Large intestine (tissue), 3 donors: Measurements from ENCODE around the gene PDZD2. TPM values are rescaled to one million over a fixed set of nuclear protein-coding genes. Genes with fewer than 3 reads are reported as not detected.
"Not testable (repeated sequence)": the region's sequence is repeated elsewhere in the genome, so short reads cannot be mapped to it uniquely, and the experiment has no call there.

Experiments
- DNase-seq, 2 donors: peaks; one replicate each; pipeline versions ENCODE4 v3.0.0 to v3.0.0-alpha.2; 2013
- H3K27ac ChIP-seq: one replicate; pipeline ENCODE4 v1.5.1; 2013; ENCODE audit warnings: low read length
- H3K27me3 ChIP-seq: 2 replicates; pipeline ENCODE4 v1.6.1; 2013; ENCODE audit warnings: low read length; ENCODE audit not compliant: control insufficient read depth, insufficient read depth
- H3K36me3 ChIP-seq: 2 replicates; pipeline ENCODE4 v1.6.1; 2013; ENCODE audit warnings: low read length; ENCODE audit not compliant: control insufficient read depth, insufficient read depth
- H3K4me1 ChIP-seq: one replicate; pipeline ENCODE4 v1.6.1; 2013; ENCODE audit warnings: low read length; ENCODE audit not compliant: control insufficient read depth, insufficient read depth
- H3K4me3 ChIP-seq: one replicate; pipeline ENCODE4 v1.5.1; 2013; ENCODE audit warnings: low read length
- H3K9me3 ChIP-seq: one replicate; pipeline ENCODE4 v1.6.1; 2013; ENCODE audit warnings: mild to moderate bottlenecking, low read depth, low read length, moderate library complexity; ENCODE audit not compliant: control insufficient read depth
- WGBS: methylation state at CpG from one replicate; pipeline ENCODE4 v1.1.5; 2013; ENCODE audit warnings: low lambda C conversion rate; ENCODE audit not compliant: insufficient coverage; 5-methylcytosine and 5-hydroxymethylcytosine counted together
- polyA plus RNA-seq: library from polyadenylated mRNA; unstranded; fragments of 120-200 nt; gene quantifications from one replicate; pipeline ENCODE4 v1.2.1, GENCODE V29; 2013

Gene PDZD2
- polyA plus RNA-seq, 1 donor, result 4.7 TPM

DNA sequence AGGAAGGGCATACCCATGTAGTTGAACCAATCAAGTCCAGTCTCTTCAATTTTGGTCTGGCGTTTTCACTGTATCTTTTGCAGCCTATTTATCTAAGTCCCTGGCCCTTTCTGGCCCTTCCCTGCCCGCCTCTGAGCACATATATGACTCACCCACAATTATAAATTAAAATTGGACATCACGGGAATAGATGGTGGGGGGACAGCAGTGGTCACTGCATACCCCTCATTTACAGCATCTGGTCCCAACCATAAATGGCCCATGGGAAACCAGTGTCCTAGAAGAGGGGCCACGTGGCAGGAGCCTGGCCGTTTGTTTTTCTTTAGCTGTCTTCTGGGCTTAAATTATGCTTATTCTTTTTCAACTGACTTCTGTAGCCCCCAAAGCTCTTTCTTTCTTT is 69.2 kb downstream of the PDZD2 start:
- no peaks in the 10 kb centered on the region for H3K27me3 ChIP-seq
- no peak overlapping the region for H3K4me3 ChIP-seq
- no peaks in the 10 kb centered on the region for H3K9me3 ChIP-seq
- H3K4me1 ChIP-seq, result no peaks in the 10 kb centered on the region
- no peaks in the 10 kb centered on the region for H3K36me3 ChIP-seq
- 63% methylated on average over 2 of the region's 5 CpGs for WGBS
- H3K27ac ChIP-seq, result no peak overlapping the region
- no peak for DNase-seq

DNA sequence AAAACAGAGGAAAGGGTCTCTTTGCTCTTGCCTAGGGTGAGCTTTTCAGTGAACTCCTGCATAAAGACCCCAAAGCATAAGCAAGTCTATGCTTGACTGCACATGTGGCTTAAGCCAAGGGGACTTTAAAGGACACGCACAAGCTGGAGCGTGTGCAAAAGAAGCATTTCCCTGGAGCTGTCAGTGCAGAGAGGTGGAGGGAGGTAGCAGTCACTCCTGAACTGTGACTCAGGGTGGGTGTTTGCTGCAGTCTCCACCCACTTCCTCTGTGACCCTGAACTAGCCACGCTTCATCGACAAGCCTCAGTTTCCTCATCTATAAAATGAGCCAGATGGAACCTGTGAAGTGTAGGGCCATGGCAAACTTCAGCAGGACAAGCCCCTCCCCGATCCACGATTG is 72.4 kb downstream of the PDZD2 start:
- WGBS, result no CpG with 5 or more reads among the region's 6 CpGs
- no peak overlapping the region for H3K4me3 ChIP-seq
- no peak overlapping the region for H3K27ac ChIP-seq
- no peaks in the 10 kb centered on the region for H3K4me1 ChIP-seq
- H3K9me3 ChIP-seq, result no peaks in the 10 kb centered on the region
- no peak for DNase-seq
- H3K36me3 ChIP-seq, result no peaks in the 10 kb centered on the region
- no peaks in the 10 kb centered on the region for H3K27me3 ChIP-seq

DNA sequence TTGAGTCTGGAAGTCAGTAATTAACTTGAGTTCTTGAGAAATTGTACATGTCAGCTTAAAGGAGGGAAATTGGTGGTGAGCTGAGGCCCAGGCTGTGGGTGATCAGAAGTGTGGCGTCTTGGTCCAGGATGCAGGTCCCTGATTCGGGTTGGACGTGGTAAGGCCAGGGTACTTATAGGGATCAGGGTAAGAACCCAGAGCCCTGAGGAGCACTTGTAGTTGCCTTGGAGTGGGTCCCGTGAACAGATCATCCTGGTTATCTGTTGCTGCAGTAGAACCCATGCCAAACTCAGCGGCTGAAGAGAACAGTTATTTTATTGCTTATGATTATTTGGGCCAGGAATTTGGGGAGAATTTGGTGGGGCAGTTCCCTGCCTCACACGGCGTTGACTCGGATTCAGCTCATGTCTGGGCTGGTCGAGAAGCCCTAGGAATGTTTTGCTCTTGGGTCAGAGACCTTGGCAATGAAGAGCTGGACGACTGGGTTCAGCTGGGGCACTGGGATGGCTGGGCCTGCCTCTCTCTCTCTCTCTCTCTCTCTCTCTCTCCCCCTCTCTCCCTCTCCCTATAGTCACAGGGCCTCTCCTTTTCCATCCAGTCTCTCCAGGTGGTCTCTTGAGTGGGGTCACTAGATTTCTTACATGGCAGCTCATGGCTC is 73.1 kb downstream of the PDZD2 start:
- H3K4me3 ChIP-seq, result no peak overlapping the region
- no peak overlapping the region for H3K27ac ChIP-seq
- H3K27me3 ChIP-seq, result no peaks in the 10 kb centered on the region
- H3K36me3 ChIP-seq, result no peaks in the 10 kb centered on the region
- H3K9me3 ChIP-seq, result no peaks in the 10 kb centered on the region
- H3K4me1 ChIP-seq, result no peaks in the 10 kb centered on the region
- WGBS, result no CpG with 5 or more reads among the region's 10 CpGs
- DNase-seq, result no peak

DNA sequence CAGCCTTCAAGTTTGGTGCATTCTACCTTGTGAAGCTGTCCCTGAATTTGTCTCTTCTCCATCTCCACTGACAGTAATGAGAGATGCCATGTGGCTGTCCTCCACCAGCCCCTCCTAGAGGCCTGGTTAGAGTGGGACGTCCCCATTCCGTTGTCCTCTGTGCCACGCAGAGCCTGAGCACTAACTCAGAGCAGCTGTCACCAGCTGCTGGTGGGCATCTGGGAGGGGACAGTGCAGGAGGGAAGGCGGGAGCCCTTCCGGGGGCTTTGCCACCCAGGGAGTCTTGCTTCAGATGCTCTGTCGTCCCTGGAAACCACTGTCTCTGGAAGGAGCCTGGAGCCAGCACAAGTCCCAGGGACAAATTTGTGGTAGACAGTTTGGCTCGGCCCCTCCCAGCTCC is 78.6 kb downstream of the PDZD2 start:
- H3K36me3 ChIP-seq, result no peaks in the 10 kb centered on the region
- DNase-seq, result no peak
- no peak overlapping the region for H3K27ac ChIP-seq
- H3K4me1 ChIP-seq, result no peaks in the 10 kb centered on the region
- H3K4me3 ChIP-seq, result no peak overlapping the region
- WGBS, result no CpG with 5 or more reads among the region's 7 CpGs
- H3K9me3 ChIP-seq, result no peaks in the 10 kb centered on the region
- H3K27me3 ChIP-seq, result no peaks in the 10 kb centered on the region

GRCh38 chr5:31720004-31720403 is 81.1 kb downstream of the PDZD2 start:
- no peaks in the 10 kb centered on the region for H3K4me1 ChIP-seq
- H3K27me3 ChIP-seq, result no peaks in the 10 kb centered on the region
- no peak overlapping the region for H3K27ac ChIP-seq
- WGBS, result no CpG with 5 or more reads among the region's 1 CpG
- H3K9me3 ChIP-seq, result no peaks in the 10 kb centered on the region
- no peak for DNase-seq
- no peaks in the 10 kb centered on the region for H3K36me3 ChIP-seq
- no peak overlapping the region for H3K4me3 ChIP-seq

DNA sequence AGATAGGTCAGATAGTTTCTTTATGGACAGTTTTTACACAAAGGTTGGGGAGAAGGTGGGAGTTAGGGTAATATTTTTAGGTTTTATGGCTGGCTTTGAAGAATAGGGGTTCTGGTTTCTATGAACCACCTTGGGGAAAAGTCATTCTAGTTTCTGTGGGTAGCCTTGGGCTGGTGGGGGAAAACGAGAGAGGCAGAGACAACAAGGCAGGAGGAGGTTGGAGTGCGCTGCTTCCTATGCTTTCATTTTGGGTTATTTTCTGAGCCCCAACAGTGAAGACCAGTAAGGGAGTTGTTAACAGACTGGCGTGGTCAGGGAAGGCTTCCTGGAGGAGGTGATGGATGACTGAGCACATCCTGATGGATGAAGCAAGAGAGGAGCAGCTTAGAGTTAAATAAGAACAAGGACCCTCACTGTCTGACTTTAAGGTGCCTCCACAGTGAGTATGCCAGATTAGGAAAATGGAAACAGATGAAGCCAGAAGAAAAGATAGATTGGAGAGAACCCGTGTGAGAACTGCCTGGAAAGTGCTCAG is 81.9 kb downstream of the PDZD2 start:
- no peaks in the 10 kb centered on the region for H3K27me3 ChIP-seq
- no peak for DNase-seq
- no CpG with 5 or more reads among the region's 4 CpGs for WGBS
- no peak overlapping the region for H3K27ac ChIP-seq
- H3K9me3 ChIP-seq, result no peaks in the 10 kb centered on the region
- no peak overlapping the region for H3K4me3 ChIP-seq
- no peaks in the 10 kb centered on the region for H3K4me1 ChIP-seq
- H3K36me3 ChIP-seq, result no peaks in the 10 kb centered on the region

- no peaks in the 10 kb centered on the region for H3K27me3 ChIP-seq
- no peak overlapping the region for H3K4me3 ChIP-seq
- no peak for DNase-seq
- no peaks in the 10 kb centered on the region for H3K9me3 ChIP-seq
- no peaks in the 10 kb centered on the region for H3K36me3 ChIP-seq
- 86% methylated on average over 1 of the region's 4 CpGs for WGBS
- H3K4me1 ChIP-seq, result no peaks in the 10 kb centered on the region
- H3K27ac ChIP-seq, result no peak overlapping the region
Measured at GRCh38 chr5:31722111-31722510, 83.2 kb downstream of the PDZD2 start.

DNA sequence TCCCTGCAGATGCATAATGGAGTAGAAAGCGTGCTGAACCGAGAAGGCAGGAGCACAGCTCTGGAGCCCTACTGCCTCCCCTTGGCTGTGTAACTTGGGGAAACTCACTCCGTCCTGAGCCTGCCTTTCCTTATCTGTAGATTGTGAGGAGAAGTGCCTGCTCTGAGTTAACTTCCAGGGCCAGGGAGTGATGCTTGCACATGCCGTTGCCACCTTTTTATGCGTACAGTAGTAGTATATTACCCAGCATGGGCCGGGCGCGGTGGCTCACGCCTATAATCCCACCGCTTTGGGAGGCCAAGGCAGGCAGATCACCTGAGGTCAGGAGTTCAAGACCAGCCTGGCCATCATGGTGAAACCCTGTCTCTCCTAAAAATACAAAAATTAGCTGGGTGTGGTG is 87.1 kb downstream of the PDZD2 start:
- Histone ChIP-seq H3K27ac (no peak overlapping the region), H3K27me3 (no peaks in the 10 kb centered on the region), H3K9me3 (no peaks in the 10 kb centered on the region), H3K36me3 (no peaks in the 10 kb centered on the region), H3K4me3 (no peak overlapping the region), H3K4me1 (no peaks in the 10 kb centered on the region)
- no peak for DNase-seq
- WGBS, result no CpG with 5 or more reads among the region's 10 CpGs

DNA sequence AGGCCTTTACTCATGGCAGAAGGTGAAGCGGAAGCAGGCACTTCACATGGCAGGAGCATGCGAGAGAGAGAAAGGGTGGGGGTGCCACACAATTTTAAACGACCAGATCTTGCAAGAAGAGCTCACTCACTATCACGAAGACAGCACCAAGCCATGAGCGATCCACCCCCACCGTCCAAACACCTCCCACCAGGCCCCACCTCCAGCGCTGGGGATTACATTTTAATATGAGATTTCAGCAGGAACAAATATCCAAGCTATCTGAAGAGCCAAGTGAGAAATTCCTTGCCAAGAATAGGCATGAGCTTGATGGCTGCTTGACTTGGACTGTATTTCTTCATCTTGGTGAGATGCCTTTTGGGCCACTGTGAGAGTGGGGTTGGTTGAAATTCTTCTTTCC is 88.0 kb downstream of the PDZD2 start:
- no peaks in the 10 kb centered on the region for H3K4me1 ChIP-seq
- H3K9me3 ChIP-seq, result no peaks in the 10 kb centered on the region
- WGBS, result no CpG with 5 or more reads among the region's 7 CpGs
- no peak overlapping the region for H3K4me3 ChIP-seq
- H3K27me3 ChIP-seq, result no peaks in the 10 kb centered on the region
- H3K27ac ChIP-seq, result no peak overlapping the region
- no peaks in the 10 kb centered on the region for H3K36me3 ChIP-seq
- DNase-seq, result no peak

DNA sequence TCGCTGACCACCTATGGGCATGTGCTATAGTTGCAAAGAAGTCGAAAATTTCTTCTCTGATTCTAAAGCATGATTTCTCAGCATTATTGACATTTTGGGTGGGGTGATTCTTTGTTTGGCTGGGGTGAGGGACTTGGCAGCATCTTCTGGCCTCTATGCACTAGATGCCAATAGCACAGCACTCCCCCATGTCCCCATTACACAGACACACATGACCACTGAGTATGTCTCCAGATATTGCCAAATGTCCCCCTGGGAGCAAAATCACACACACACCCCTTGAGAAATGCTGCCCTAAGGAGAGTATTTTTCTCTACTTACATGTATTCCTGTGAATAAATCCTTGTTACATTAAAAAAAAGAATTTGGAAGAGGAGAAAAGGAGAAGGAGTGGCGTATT is 89.1 kb downstream of the PDZD2 start:
- no CpG with 5 or more reads among the region's 3 CpGs for WGBS
- DNase-seq, result no peak
- Histone ChIP-seq H3K27me3 (no peaks in the 10 kb centered on the region), H3K27ac (no peak overlapping the region), H3K9me3 (no peaks in the 10 kb centered on the region), H3K4me1 (no peaks in the 10 kb centered on the region), H3K4me3 (no peak overlapping the region), H3K36me3 (no peaks in the 10 kb centered on the region)

GRCh38 chr5:31728806-31729205 is 89.9 kb downstream of the PDZD2 start:
- no CpG with 5 or more reads among the region's 10 CpGs for WGBS
- H3K27ac ChIP-seq, H3K27me3 ChIP-seq: not testable (repeated sequence)

More at GRCh38 chr5:31728806-31729205, 89.9 kb downstream of the PDZD2 start:
- H3K36me3 ChIP-seq, H3K4me1 ChIP-seq, H3K4me3 ChIP-seq, DNase-seq, H3K9me3 ChIP-seq: not testable (repeated sequence)
